Esophagus squamous epithelium (tissue), 5 donors: ENCODE results near the gene TMEM248. TPM values are rescaled to one million over a fixed set of nuclear protein-coding genes. Genes with fewer than 3 reads are reported as not detected.

Experiments
- DNase-seq: peaks from one replicate; lab custom pipeline; 2025; lab: John Stamatoyannopoulos, UW
- H3K27ac ChIP-seq, 4 donors: fragments of 200-600 bp; sonication (generic); one replicate each; pipeline ENCODE4 v1.5.1; 2016 to 2019; ENCODE audit warnings: mild to moderate bottlenecking in 1 of 4
- H3K27me3 ChIP-seq, 4 donors: fragments of 200-600 bp; sonication (generic); 1 replicate in 3 of 4; 2 replicates in 1 of 4; pipeline versions ENCODE4 v1.5.1 to v1.6.0; 2017 to 2021; ENCODE audit warnings: antibody characterized with exemption in 1 of 4
- H3K36me3 ChIP-seq, 3 donors: fragments of 200-600 bp; sonication (generic); one replicate each; pipeline ENCODE4 v1.5.1; 2016 to 2019
- H3K4me1 ChIP-seq, 3 donors: fragments of 200-600 bp; sonication (generic); one replicate each; pipeline ENCODE4 v1.5.1; 2017 to 2019
- H3K4me3 ChIP-seq, 4 donors: fragments of 200-600 bp; sonication (generic); 1 replicate in 3 of 4; 2 replicates in 1 of 4; pipeline ENCODE4 v1.5.1; 2016 to 2019; ENCODE audit warnings: mild to moderate bottlenecking in 2 of 4, moderate library complexity in 1 of 4
- H3K9me3 ChIP-seq, 3 donors: fragments of 200-600 bp; sonication (generic); one replicate each; pipeline ENCODE4 v1.5.1; 2016 to 2019
- POLR2A ChIP-seq, 4 donors: fragments of 450-650 bp; IDR thresholded peaks; one replicate each; pipeline ENCODE4 v1.6.1; 2017; ENCODE audit warnings: antibody characterized with exemption in 4 of 4, mild to moderate bottlenecking in 4 of 4, moderate library complexity in 3 of 4
- WGBS, 2 donors: methylation state at CpG; one replicate each; pipeline ENCODE4 v1.1.5; 2018; 5-methylcytosine and 5-hydroxymethylcytosine counted together
- intact Hi-C: fragments of 100-400 bp; cut with DNase I; formaldehyde crosslinking; loops from one replicate; pipeline ENCODE4 v1.15.0; 2022
- small RNA-seq, 4 donors: library from RNA; depleted of rRNA; stranded (forward); fragments of <200 nt; gene quantifications; one replicate each; pipeline ENCODE3, GENCODE V24; 2016
- total RNA-seq, 4 donors: library from RNA; depleted of rRNA; stranded (reverse); fragments of >200 nt; gene quantifications; one replicate each; pipeline ENCODE4 v1.1.0, GENCODE V29; 2016
- TF ChIP-seq, protein P1 (sequence below), 6 experiments: fragments of 450-650 bp in 4 of 6; fragments of 200-600 bp in 2 of 6; sonication (generic) in 2 of 6; IDR thresholded peaks; one replicate each; pipeline ENCODE4 v1.5.1; 2016 to 2019; ENCODE audit warnings: antibody characterized with exemption in 6 of 6, mild to moderate bottlenecking in 4 of 6, moderate library complexity in 4 of 6
- donor health status: DM: yes; HTN: yes; CAD: no.

Gene TMEM248
- total RNA-seq, 4 donors from 2014 or later: 42.3 to 84.1 (median 56.4) TPM

DNA sequence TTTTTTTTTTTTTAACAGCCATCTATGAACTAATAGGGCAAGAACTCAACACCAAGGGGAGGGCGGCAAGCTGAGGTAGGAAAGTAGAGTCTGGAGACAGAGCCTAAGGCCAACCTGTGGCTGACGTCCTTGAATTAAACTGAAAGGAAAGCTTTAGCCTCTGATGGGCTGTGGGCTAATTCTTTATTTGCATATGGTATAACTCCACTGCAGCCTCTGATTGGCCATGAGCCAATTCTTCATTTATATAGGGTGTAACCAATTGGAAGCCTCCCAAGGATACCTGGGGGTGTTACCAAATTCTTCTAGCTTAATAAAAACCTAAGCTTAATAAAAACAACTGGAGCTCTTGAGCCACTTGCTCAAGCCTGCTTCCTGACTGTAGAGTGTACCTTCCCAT lies 85.9 kb downstream of the TMEM248 start:
- intact Hi-C loops: no loop called here
- 39 to 48% methylated on average over 2 of the region's 2 CpGs for WGBS, 2 donors

More for the DNA sequence above, 85.9 kb downstream of the TMEM248 start:
- Histone ChIP-seq H3K4me3 (no peak overlapping the region), H3K27me3 (no peaks in the 10 kb centered on the region), H3K9me3 (no peaks in the 10 kb centered on the region), H3K4me1 (peaks cover 0 to 8% (median 0%) of the 10 kb centered on the region in 3 donors), H3K27ac (no peak overlapping the region), H3K36me3 (peaks cover 0 to 75% (median 6%) of the 10 kb centered on the region in 3 donors)
- no peak for TF ChIP-seq POLR2A (IDR thresholded peaks at IDR 0.05)
- TF ChIP-seq, protein P1, sequence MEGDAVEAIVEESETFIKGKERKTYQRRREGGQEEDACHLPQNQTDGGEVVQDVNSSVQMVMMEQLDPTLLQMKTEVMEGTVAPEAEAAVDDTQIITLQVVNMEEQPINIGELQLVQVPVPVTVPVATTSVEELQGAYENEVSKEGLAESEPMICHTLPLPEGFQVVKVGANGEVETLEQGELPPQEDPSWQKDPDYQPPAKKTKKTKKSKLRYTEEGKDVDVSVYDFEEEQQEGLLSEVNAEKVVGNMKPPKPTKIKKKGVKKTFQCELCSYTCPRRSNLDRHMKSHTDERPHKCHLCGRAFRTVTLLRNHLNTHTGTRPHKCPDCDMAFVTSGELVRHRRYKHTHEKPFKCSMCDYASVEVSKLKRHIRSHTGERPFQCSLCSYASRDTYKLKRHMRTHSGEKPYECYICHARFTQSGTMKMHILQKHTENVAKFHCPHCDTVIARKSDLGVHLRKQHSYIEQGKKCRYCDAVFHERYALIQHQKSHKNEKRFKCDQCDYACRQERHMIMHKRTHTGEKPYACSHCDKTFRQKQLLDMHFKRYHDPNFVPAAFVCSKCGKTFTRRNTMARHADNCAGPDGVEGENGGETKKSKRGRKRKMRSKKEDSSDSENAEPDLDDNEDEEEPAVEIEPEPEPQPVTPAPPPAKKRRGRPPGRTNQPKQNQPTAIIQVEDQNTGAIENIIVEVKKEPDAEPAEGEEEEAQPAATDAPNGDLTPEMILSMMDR (IDR thresholded peaks at IDR 0.05): no peak
- DNase-seq: no peak

Small RNA genes lying within 50 kb of the gene (small RNA-seq; reads per million reads assigned to genes)
- gene RF00017 (0 reads per million in 4 donors), gene RN7SL43P (0 reads per million in 4 donors), gene RNU6-1254P (0 reads per million in 4 donors)

Other genes with a start within 250 kb of the TMEM248 start
- 10 to 100 TPM; 27.8 to 48.9 (median 33.5) TPM for gene RABGEF1, start 180.5 kb upstream of the TMEM248 start, total RNA-seq
- 100 to 1,000 TPM in 2 of 4 donors, 10 to 100 TPM in 2; 55.8 to 133 (median 98.8) TPM for gene SBDS, start 74.4 kb downstream of the TMEM248 start, total RNA-seq
- gene TYW1, start 75.6 kb downstream of the TMEM248 start, total RNA-seq: 10 to 100 TPM in 3 of 4 donors, 1 to 10 TPM in 1; 6.8 to 24.6 (median 17.5) TPM